ENCODE measurements around the gene FZD1. TPM values are rescaled to one million over a fixed set of nuclear protein-coding genes. Genes with fewer than 3 reads are reported as not detected.

FZD1 gene
- total and polyA plus RNA-seq, 2 of the 8 experiments (the other 6 are each of a cell fraction or from before 2014, with no cell fraction given): 0.62 to 0.91 TPM

DNA sequence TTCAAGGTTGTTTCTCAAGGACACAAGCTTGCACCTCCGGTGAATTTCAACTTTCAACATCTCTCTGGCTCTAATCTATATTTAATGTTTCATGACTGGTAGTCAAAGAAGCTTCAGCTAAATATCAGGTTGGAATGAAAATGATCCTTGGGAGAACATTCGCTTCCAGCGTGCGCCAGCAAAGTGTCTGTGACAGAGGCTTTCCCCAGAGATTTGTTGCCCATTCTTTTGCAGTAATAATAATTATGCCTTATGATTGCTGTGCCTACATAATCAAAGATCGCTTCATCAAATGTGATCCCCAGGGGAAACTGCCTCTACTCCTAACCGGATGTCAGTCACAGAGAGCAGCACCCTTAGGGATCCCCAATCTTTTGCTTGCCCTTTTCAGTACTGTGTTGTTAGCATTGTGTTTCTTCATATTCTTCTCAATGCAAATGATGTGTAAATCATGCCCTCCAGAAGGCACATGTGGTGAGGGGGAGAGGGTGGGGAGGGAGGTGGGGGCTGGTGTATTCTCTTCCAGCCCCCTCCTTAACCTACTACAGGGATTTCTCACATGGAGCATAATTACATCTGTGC is 30.5 kb downstream of the FZD1 start:
- H2BK15ac ChIP-seq (ENCODE audit: low read length): no peak overlapping the region
- no peak for DNase-seq (ENCODE audit: low read depth in 1 of 2, low spot score in 2 of 2)
- no peaks in the 10 kb centered on the region for H3K4me1 ChIP-seq (replicated peaks in 1 of 4; ENCODE audit: control insufficient read depth in 3 of 4, insufficient read depth in 4 of 4, low read length in 3 of 4)
- no peak overlapping the region for H3K4me3 ChIP-seq (ENCODE audit: extremely low read depth in 1 of 4, insufficient read depth in 2 of 4, low read depth in 3 of 4, low read length in 4 of 4)
- H3K36me3 ChIP-seq (ENCODE audit: control insufficient read depth in 2 of 4, insufficient read depth in 4 of 4, low read length in 3 of 4): no peaks in the 10 kb centered on the region
- WGBS, 2 experiments (ENCODE audit: extremely low coverage in 1 of 2, insufficient coverage in 1 of 2, insufficient read length in 1 of 2, insufficient replicate concordance in 2 of 2, low coverage in 1 of 2, low lambda C conversion rate in 2 of 2, missing lambda C conversion rate in 1 of 2): 88% methylated on average over 6 of the region's 6 CpGs; no CpG with 5 or more reads in 1 of the 2 experiments
- H3K9me3 ChIP-seq (ENCODE audit: insufficient read depth in 2 of 2, low read depth in 1 of 2, low read length in 1 of 2): peaks cover 0 to 3% of the 10 kb centered on the region in 2 experiments; a peak in 1 of 4 replicates
- H3K14ac ChIP-seq (ENCODE audit: insufficient read length): no peak overlapping the region
- H3K56ac ChIP-seq (replicated peaks; ENCODE audit: insufficient read length, low read depth, low read length): no peak overlapping the region
- H2BK12ac ChIP-seq (ENCODE audit: low read depth, low read length): no peak overlapping the region
- TF ChIP-seq, protein P1, sequence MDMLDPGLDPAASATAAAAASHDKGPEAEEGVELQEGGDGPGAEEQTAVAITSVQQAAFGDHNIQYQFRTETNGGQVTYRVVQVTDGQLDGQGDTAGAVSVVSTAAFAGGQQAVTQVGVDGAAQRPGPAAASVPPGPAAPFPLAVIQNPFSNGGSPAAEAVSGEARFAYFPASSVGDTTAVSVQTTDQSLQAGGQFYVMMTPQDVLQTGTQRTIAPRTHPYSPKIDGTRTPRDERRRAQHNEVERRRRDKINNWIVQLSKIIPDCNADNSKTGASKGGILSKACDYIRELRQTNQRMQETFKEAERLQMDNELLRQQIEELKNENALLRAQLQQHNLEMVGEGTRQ (IDR thresholded peaks at IDR 0.05; ENCODE audit: low read length): no peak
- TF ChIP-seq, protein P2, sequence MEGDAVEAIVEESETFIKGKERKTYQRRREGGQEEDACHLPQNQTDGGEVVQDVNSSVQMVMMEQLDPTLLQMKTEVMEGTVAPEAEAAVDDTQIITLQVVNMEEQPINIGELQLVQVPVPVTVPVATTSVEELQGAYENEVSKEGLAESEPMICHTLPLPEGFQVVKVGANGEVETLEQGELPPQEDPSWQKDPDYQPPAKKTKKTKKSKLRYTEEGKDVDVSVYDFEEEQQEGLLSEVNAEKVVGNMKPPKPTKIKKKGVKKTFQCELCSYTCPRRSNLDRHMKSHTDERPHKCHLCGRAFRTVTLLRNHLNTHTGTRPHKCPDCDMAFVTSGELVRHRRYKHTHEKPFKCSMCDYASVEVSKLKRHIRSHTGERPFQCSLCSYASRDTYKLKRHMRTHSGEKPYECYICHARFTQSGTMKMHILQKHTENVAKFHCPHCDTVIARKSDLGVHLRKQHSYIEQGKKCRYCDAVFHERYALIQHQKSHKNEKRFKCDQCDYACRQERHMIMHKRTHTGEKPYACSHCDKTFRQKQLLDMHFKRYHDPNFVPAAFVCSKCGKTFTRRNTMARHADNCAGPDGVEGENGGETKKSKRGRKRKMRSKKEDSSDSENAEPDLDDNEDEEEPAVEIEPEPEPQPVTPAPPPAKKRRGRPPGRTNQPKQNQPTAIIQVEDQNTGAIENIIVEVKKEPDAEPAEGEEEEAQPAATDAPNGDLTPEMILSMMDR (IDR thresholded peaks at IDR 0.05; ENCODE audit: control extremely low read depth in 1 of 3, insufficient read depth in 1 of 3, low read depth in 1 of 3, low read length in 3 of 3): no peak
- TF ChIP-seq TEAD4 (IDR thresholded peaks at IDR 0.05; ENCODE audit: low read depth, low read length): no peak
- no peak for TF ChIP-seq KDM1A (IDR thresholded peaks at IDR 0.05; ENCODE audit: borderline replicate concordance, low read length)
- no peak for TF ChIP-seq KDM5A (IDR thresholded peaks at IDR 0.05; ENCODE audit: low read length)
- TF ChIP-seq, protein P3, sequence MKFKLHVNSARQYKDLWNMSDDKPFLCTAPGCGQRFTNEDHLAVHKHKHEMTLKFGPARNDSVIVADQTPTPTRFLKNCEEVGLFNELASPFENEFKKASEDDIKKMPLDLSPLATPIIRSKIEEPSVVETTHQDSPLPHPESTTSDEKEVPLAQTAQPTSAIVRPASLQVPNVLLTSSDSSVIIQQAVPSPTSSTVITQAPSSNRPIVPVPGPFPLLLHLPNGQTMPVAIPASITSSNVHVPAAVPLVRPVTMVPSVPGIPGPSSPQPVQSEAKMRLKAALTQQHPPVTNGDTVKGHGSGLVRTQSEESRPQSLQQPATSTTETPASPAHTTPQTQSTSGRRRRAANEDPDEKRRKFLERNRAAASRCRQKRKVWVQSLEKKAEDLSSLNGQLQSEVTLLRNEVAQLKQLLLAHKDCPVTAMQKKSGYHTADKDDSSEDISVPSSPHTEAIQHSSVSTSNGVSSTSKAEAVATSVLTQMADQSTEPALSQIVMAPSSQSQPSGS (IDR thresholded peaks at IDR 0.05; ENCODE audit: low read length): no peak
- H4K91ac ChIP-seq (replicated peaks; ENCODE audit: insufficient read length, low read length): no peak overlapping the region
- no peak overlapping the region for H3K27ac ChIP-seq (ENCODE audit: low read depth, low read length)
- no peak overlapping the region for H2BK120ac ChIP-seq (replicated peaks; ENCODE audit: low read depth, low read length)
- H4K8ac ChIP-seq (ENCODE audit: extremely low read depth, insufficient read depth, low read length): no peak overlapping the region
- no peak overlapping the region for H3K23ac ChIP-seq (ENCODE audit: insufficient read length)
- H3K23me2 ChIP-seq (ENCODE audit: low read depth, low read length): no peaks in the 10 kb centered on the region
- H3K79me2 ChIP-seq (ENCODE audit: control insufficient read depth in 1 of 2, insufficient read depth in 2 of 2, low read length in 2 of 2): no peaks in the 10 kb centered on the region
- CTCF ChIA-PET (ENCODE audit: partially characterized antibody): interaction anchor here (1.0 kb wide), 1 partner anchor 10 kb away, joined by 3 read pairs; no protein-coding TSS in a partner anchor
- no peaks in the 10 kb centered on the region for H4K20me1 ChIP-seq (replicated peaks in 1 of 2; ENCODE audit: control insufficient read depth in 1 of 2, insufficient read depth in 2 of 2, low read length in 2 of 2)
- POLR2A ChIA-PET (ENCODE audit: partially characterized antibody): no interaction called here
- no peak overlapping the region for H3K9ac ChIP-seq (replicated peaks in 1 of 4; ENCODE audit: extremely low read depth in 1 of 4, low read depth in 3 of 4, low read length in 3 of 4)
- no peak overlapping the region for H3K4ac ChIP-seq (replicated peaks; ENCODE audit: insufficient read length, low read depth, low read length)
- no peak overlapping the region for H3K18ac ChIP-seq (ENCODE audit: extremely low read depth, low read length)
- no peak overlapping the region for H2BK5ac ChIP-seq (ENCODE audit: low read depth, low read length)
- H2AFZ ChIP-seq (ENCODE audit: low read length): no peak overlapping the region
- H2BK20ac ChIP-seq (ENCODE audit: low read length): no peak overlapping the region
- no peaks in the 10 kb centered on the region for H3K79me1 ChIP-seq (ENCODE audit: low read depth, low read length)
- FAIRE-seq: no peak
- H3K27me3 ChIP-seq (replicated peaks in 1 of 4; ENCODE audit: control insufficient read depth in 3 of 4, extremely low read depth in 1 of 4, insufficient read depth in 3 of 4, low read length in 3 of 4): no peaks in the 10 kb centered on the region; a peak in 2 of 7 replicates
- no peak overlapping the region for H2AK5ac ChIP-seq (ENCODE audit: low read depth, low read length)
- H4K5ac ChIP-seq (ENCODE audit: insufficient read length, low read depth, low read length): no peak overlapping the region
- H3K4me2 ChIP-seq (ENCODE audit: insufficient read depth in 1 of 2, low read depth in 2 of 2, low read length in 2 of 2): no peak overlapping the region
